CD8-positive, alpha-beta memory T cell (primary cell): ENCODE results near the gene BCOR. TPM values are rescaled to one million over a fixed set of nuclear protein-coding genes. Genes with fewer than 3 reads are reported as not detected.

Source experiments
- CTCF ChIA-PET: fragments of 350-600 bp; sonication (Branson Sonifier 250); formaldehyde crosslinking; loops from one replicate; lab custom pipeline; 2021; ENCODE audit warnings: antibody characterized with exemption; lab: Charles Lee
- POLR2A ChIA-PET: fragments of 350-600 bp; sonication (Branson Sonifier 250); formaldehyde crosslinking; loops from one replicate; lab custom pipeline; 2021; ENCODE audit warnings: antibody characterized with exemption; lab: Charles Lee
- DNase-seq, 5 donors: peaks; one replicate each; pipeline versions ENCODE4 v3.0.0 to v3.0.0-alpha.2; 2020 to 2022; ENCODE audit warnings: mixed read lengths in 1 of 5
- H3K27ac ChIP-seq: one replicate; pipeline ENCODE4 v1.7.0; 2013; ENCODE audit warnings: low read depth, mild to moderate bottlenecking, low read length, moderate library complexity
- H3K27me3 ChIP-seq: 2 replicates; pipeline ENCODE4 v1.7.0; 2013; ENCODE audit warnings: low read length, mild to moderate bottlenecking; ENCODE audit not compliant: insufficient read depth, poor library complexity, severe bottlenecking
- H3K36me3 ChIP-seq: 2 replicates; pipeline ENCODE4 v1.7.0; 2013; ENCODE audit warnings: mild to moderate bottlenecking, low read length, moderate library complexity; ENCODE audit not compliant: insufficient read depth
- H3K4me1 ChIP-seq: 2 replicates; pipeline ENCODE4 v1.7.0; 2013; ENCODE audit warnings: mild to moderate bottlenecking, low read length, moderate library complexity; ENCODE audit not compliant: insufficient read depth
- H3K4me3 ChIP-seq: 2 replicates; pipeline ENCODE4 v1.7.0; 2013; ENCODE audit warnings: mild to moderate bottlenecking, low read length
- H3K9me3 ChIP-seq: 2 replicates; pipeline ENCODE4 v1.7.0; 2013; ENCODE audit warnings: mild to moderate bottlenecking, low read length
- H3K27ac Mint-ChIP-seq, 8 donors: one replicate each; pipeline ENCODE4 v1.8.0; 2020 to 2021; ENCODE audit warnings: mixed read lengths in 8 of 8, mild to moderate bottlenecking in 6 of 8, inconsistent platforms in 3 of 8, moderate library complexity in 3 of 8
- H3K27me3 Mint-ChIP-seq, 2 donors: one replicate each; pipeline ENCODE4 v1.8.0; 2020 to 2021; ENCODE audit warnings: mixed read lengths in 2 of 2, mild to moderate bottlenecking in 1 of 2, moderate library complexity in 1 of 2
- H3K36me3 Mint-ChIP-seq, 3 donors: one replicate each; pipeline ENCODE4 v1.8.0; 2020 to 2021; ENCODE audit warnings: mixed read lengths in 3 of 3, inconsistent platforms in 1 of 3, mild to moderate bottlenecking in 1 of 3
- H3K4me1 Mint-ChIP-seq, 3 donors: one replicate each; pipeline ENCODE4 v1.8.0; 2020 to 2021; ENCODE audit warnings: mixed read lengths in 3 of 3, inconsistent platforms in 1 of 3, mild to moderate bottlenecking in 1 of 3
- H3K4me3 Mint-ChIP-seq, 7 donors: one replicate each; pipeline ENCODE4 v1.8.0; 2020 to 2021; ENCODE audit warnings: mixed read lengths in 7 of 7, mild to moderate bottlenecking in 6 of 7, moderate library complexity in 4 of 7, inconsistent platforms in 2 of 7
- H3K9me3 Mint-ChIP-seq, 5 donors: one replicate each; pipeline ENCODE4 v1.8.0; 2020 to 2022; ENCODE audit warnings: mixed read lengths in 5 of 5, mild to moderate bottlenecking in 3 of 5, moderate library complexity in 2 of 5, inconsistent platforms in 1 of 5
- polyA plus RNA-seq: library from polyadenylated mRNA; unstranded; fragments of 300-500 nt; fragmentation: Illumina TruSeq; gene quantifications from one replicate; pipeline ENCODE4 v1.2.3, GENCODE V29; 2021
- total RNA-seq, 2 experiments: library from RNA; stranded (reverse); gene quantifications; one replicate each; pipeline ENCODE4 v1.2.3, GENCODE V29; 2021

BCOR gene
- total and polyA plus RNA-seq, 3 experiments from 2014 or later: 7.2 to 67.7 (median 62.6) TPM

DNA sequence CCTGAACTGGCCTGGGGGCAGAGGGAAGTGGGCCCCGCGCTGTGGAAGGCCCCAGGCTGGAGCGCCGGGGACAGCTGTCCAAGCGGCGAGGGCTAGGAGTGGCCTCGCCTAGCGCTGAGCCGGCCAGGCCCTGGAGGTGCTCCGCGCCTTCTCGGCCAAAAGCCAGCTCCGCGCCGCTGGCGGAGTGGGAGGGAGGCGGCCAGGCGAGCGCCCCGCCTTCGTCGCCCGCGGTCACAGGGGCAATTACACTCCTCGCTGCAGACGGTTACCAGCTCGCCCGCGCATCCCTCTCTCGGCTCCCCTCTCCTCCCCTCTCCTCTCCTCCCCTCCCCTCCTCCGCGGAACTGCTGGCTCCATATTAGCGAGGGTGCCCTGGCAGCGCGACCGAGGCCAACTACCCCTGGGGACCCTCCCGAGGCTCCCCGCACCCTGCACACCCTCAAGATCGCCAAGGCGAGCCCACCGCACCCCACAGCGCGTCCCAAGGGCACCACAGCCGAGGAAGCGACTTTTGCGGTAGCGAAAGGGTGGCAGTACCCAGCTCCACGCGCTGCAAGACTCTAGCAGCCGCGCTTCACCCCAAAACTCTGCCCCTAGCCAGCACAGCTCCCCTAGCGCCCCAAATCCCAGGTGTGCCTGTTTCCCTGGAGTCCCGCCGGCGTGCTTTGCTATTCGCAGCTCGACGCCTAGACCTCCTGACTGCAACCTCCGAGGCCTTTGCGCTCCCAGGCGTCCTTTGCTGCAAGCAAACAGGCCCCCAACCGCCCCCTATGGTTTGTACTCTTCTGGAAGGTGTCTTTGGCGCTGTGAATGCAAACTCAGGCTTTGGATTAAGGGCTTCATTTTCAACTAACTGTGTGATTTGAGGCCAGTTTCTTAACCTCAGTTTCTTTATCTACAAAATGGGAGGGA, 91.4 kb downstream of the BCOR start:
- POLR2A ChIA-PET: interaction anchor here (0.9 to 1.4 kb wide), 2 partner anchors 146 to 151 kb away, joined by 3 to 4 read pairs; no protein-coding TSS in a partner anchor
- no peak overlapping the region for H3K4me3 ChIP-seq
- Mint-ChIP-seq H3K36me3 (no peaks in the 10 kb centered on the region), H3K27ac (no peak overlapping the region), H3K27me3 (peaks cover 18 to 53% of the 10 kb centered on the region in 2 donors), H3K4me3 (peak overlapping the region; percentile 43 to 75 (median 60)), H3K4me1 (peaks cover 18 to 35% (median 19%) of the 10 kb centered on the region in 3 donors), H3K9me3 (peaks cover 0 to 2% (median 0%) of the 10 kb centered on the region in 5 donors)
- no peaks in the 10 kb centered on the region for H3K9me3 ChIP-seq
- no peaks in the 10 kb centered on the region for H3K36me3 ChIP-seq
- no peak for DNase-seq
- no peak overlapping the region for H3K27ac ChIP-seq
- CTCF ChIA-PET: interaction anchor here (1.1 kb wide), 1 partner anchor 261 kb away, joined by 3 read pairs; no protein-coding TSS in a partner anchor
- no peaks in the 10 kb centered on the region for H3K27me3 ChIP-seq
- H3K4me1 ChIP-seq: peaks cover 1% of the 10 kb centered on the region

- peak overlapping the region; percentile 59 to 85 (median 76) for H3K4me3 Mint-ChIP-seq
- H3K9me3 Mint-ChIP-seq: peaks cover 0 to 2% (median 0%) of the 10 kb centered on the region in 5 donors
- Histone ChIP-seq H3K36me3 (no peaks in the 10 kb centered on the region), H3K27me3 (no peaks in the 10 kb centered on the region), H3K9me3 (no peaks in the 10 kb centered on the region), H3K4me1 (no peaks in the 10 kb centered on the region), H3K4me3 (no peak overlapping the region), H3K27ac (no peak overlapping the region)
- ChIA-PET POLR2A (interaction anchor here (0.9 to 1.4 kb wide), 2 partner anchors 147 to 150 kb away, joined by 3 to 4 read pairs; no protein-coding TSS in a partner anchor), CTCF (no interaction called here)
- peak overlapping the region in 1 of 8 donors; percentile 39 for H3K27ac Mint-ChIP-seq
- DNase-seq: no peak
- H3K27me3 Mint-ChIP-seq: peaks cover 18 to 49% of the 10 kb centered on the region in 2 donors
- H3K36me3 Mint-ChIP-seq: no peaks in the 10 kb centered on the region
- peaks cover 12 to 29% (median 12%) of the 10 kb centered on the region in 3 donors for H3K4me1 Mint-ChIP-seq
Measured at GRCh38 chrX:40005292-40006011, 92.3 kb downstream of the BCOR start.

DNA sequence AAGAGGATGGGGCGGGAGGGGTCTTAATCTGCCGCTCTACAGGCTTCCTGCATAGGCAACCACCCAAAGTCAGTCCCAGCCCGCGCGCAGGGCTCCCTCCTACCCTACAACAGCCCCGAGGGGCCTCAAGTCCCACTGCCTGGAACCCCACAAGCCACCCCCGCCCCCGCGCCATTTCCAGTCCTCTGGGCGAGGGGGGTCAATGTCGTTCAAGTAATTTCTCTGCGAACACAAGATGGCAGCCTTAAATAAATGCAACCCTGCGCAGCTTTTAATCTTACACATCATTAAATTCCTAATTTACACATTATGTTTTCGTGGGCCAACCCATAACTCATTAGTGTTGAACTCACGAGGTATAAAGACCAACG, 92.9 kb downstream of the BCOR start:
- Histone ChIP-seq H3K27ac (no peak overlapping the region), H3K36me3 (no peaks in the 10 kb centered on the region), H3K4me3 (no peak overlapping the region), H3K9me3 (no peaks in the 10 kb centered on the region), H3K4me1 (no peaks in the 10 kb centered on the region), H3K27me3 (no peaks in the 10 kb centered on the region)
- Mint-ChIP-seq H3K36me3 (no peaks in the 10 kb centered on the region), H3K4me1 (peaks cover 7 to 24% (median 8%) of the 10 kb centered on the region in 3 donors), H3K4me3 (peak overlapping the region in 4 of 7 donors; percentile 34 to 48 (median 40)), H3K27me3 (peaks cover 15 to 44% of the 10 kb centered on the region in 2 donors), H3K27ac (no peak overlapping the region), H3K9me3 (peaks cover 0 to 2% (median 0%) of the 10 kb centered on the region in 5 donors)
- ChIA-PET POLR2A (no interaction called here), CTCF (no interaction called here)
- DNase-seq: no peak

GRCh38 chrX:40004246-40004535, 93.6 kb downstream of the BCOR start:
- Mint-ChIP-seq H3K27me3 (peaks cover 13 to 41% of the 10 kb centered on the region in 2 donors), H3K9me3 (peaks cover 0 to 2% (median 0%) of the 10 kb centered on the region in 5 donors), H3K27ac (peak overlapping the region in 1 of 8 donors; percentile 93), H3K4me1 (peaks cover 3 to 19% (median 6%) of the 10 kb centered on the region in 3 donors), H3K4me3 (peak overlapping the region in 1 of 7 donors; percentile 20), H3K36me3 (no peaks in the 10 kb centered on the region)
- POLR2A ChIA-PET: no interaction called here
- H3K27ac ChIP-seq: no peak overlapping the region
- no peak overlapping the region for H3K4me3 ChIP-seq
- no peaks in the 10 kb centered on the region for H3K27me3 ChIP-seq
- DNase-seq: no peak
- no peaks in the 10 kb centered on the region for H3K4me1 ChIP-seq
- H3K9me3 ChIP-seq: no peaks in the 10 kb centered on the region
- H3K36me3 ChIP-seq: no peaks in the 10 kb centered on the region
- CTCF ChIA-PET: no interaction called here

GRCh38 chrX:40003428-40004245, 94.1 kb downstream of the BCOR start:
- H3K36me3 ChIP-seq: no peaks in the 10 kb centered on the region
- H3K36me3 Mint-ChIP-seq: no peaks in the 10 kb centered on the region
- no peak overlapping the region for H3K27ac Mint-ChIP-seq
- H3K4me3 Mint-ChIP-seq: peak overlapping the region in 1 of 7 donors; percentile 16
- H3K27me3 ChIP-seq: no peaks in the 10 kb centered on the region
- peaks cover 13 to 41% of the 10 kb centered on the region in 2 donors for H3K27me3 Mint-ChIP-seq
- H3K9me3 Mint-ChIP-seq: peaks cover 0 to 2% (median 0%) of the 10 kb centered on the region in 5 donors
- POLR2A ChIA-PET: no interaction called here
- H3K4me1 Mint-ChIP-seq: peaks cover 0 to 15% (median 6%) of the 10 kb centered on the region in 3 donors
- no peaks in the 10 kb centered on the region for H3K9me3 ChIP-seq
- DNase-seq: no peak
- CTCF ChIA-PET: no interaction called here
- H3K4me1 ChIP-seq: no peaks in the 10 kb centered on the region
- H3K27ac ChIP-seq: no peak overlapping the region
- no peak overlapping the region for H3K4me3 ChIP-seq

DNA sequence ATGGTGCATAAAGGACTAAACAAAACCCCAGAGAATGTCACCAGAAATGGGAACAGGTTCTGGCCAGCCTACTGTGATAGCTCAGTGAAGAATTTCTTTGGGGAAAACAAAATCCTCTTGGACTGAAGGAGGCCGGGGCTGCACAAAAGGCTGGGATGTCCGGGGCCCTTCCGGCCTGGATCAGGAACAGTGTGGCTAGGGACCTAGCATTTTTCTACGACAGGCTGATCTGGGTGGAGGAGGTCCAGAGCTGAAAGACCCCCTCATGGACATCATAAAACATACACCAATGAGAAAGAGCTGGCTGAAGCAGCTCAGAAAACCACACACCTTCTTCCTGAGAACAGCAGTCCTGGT, 94.7 kb downstream of the BCOR start:
- H3K4me3 Mint-ChIP-seq: no peak overlapping the region
- ChIA-PET CTCF (no interaction called here), POLR2A (no interaction called here)
- H3K36me3 Mint-ChIP-seq: no peaks in the 10 kb centered on the region
- Histone ChIP-seq H3K27me3 (no peaks in the 10 kb centered on the region), H3K27ac (no peak overlapping the region), H3K4me3 (no peak overlapping the region), H3K4me1 (no peaks in the 10 kb centered on the region), H3K9me3 (no peaks in the 10 kb centered on the region), H3K36me3 (no peaks in the 10 kb centered on the region)
- H3K27ac Mint-ChIP-seq: no peak overlapping the region
- peaks cover 13 to 38% of the 10 kb centered on the region in 2 donors for H3K27me3 Mint-ChIP-seq
- peaks cover 0 to 2% (median 0%) of the 10 kb centered on the region in 5 donors for H3K9me3 Mint-ChIP-seq
- peaks cover 0 to 13% (median 6%) of the 10 kb centered on the region in 3 donors for H3K4me1 Mint-ChIP-seq
- no peak for DNase-seq
